KOPT-K1 (cell line): Measurements from ENCODE around the gene DNAJC11.
"Not testable (repeated sequence)": the region's sequence is repeated elsewhere in the genome, so short reads cannot be mapped to it uniquely, and the experiment has no call there.

Experiments
- H3K27ac ChIP-seq: fragments of 200-600 bp; sonication (generic); 2 replicates; pipeline ENCODE4 v1.5.1; 2016; ENCODE audit warnings: antibody characterized with exemption, mild to moderate bottlenecking, low read depth, low read length; ENCODE audit not compliant: poor library complexity, severe bottlenecking
- H3K36me3 ChIP-seq: fragments of 200-600 bp; sonication (generic); 2 replicates; pipeline ENCODE4 v1.5.1; 2017; ENCODE audit warnings: antibody characterized with exemption, mild to moderate bottlenecking, low read length, moderate library complexity; ENCODE audit not compliant: insufficient read depth
- H3K9me3 ChIP-seq: fragments of 200-600 bp; sonication (generic); 2 replicates; pipeline ENCODE4 v1.5.1; 2017; ENCODE audit warnings: antibody characterized with exemption, low read length, mild to moderate bottlenecking; ENCODE audit not compliant: insufficient read depth, poor library complexity, severe bottlenecking

Gene DNAJC11

GRCh38 chr1:6723621-6724428 lies 22.2 kb upstream of the DNAJC11 start:
- Histone ChIP-seq H3K36me3 (no peaks in the 10 kb centered on the region), H3K27ac (no peak overlapping the region), H3K9me3 (no peaks in the 10 kb centered on the region)

- H3K9me3 ChIP-seq: peaks cover 21% of the 10 kb centered on the region
These were observed 9.6 kb upstream of the DNAJC11 start for GRCh38 chr1:6711174-6711573.

GRCh38 chr1:6704746-6705145 lies 3.1 kb upstream of the DNAJC11 start:
- Histone ChIP-seq H3K36me3 (no peaks in the 10 kb centered on the region), H3K9me3 (no peaks in the 10 kb centered on the region), H3K27ac (no peak overlapping the region)

More at GRCh38 chr1:6711174-6711573, 9.6 kb upstream of the DNAJC11 start:
- Histone ChIP-seq H3K36me3 (no peaks in the 10 kb centered on the region), H3K27ac (no peak overlapping the region)

- no peaks in the 10 kb centered on the region for H3K36me3 ChIP-seq
- H3K27ac ChIP-seq: no peak overlapping the region
- H3K9me3 ChIP-seq: no peaks in the 10 kb centered on the region
These were observed 1.4 kb upstream of the DNAJC11 start for GRCh38 chr1:6703016-6703415.

- H3K27ac ChIP-seq: peak overlapping the region; percentile 73
- no peaks in the 10 kb centered on the region for H3K9me3 ChIP-seq
- H3K36me3 ChIP-seq: peaks cover 15% of the 10 kb centered on the region
These were observed 671 bp downstream of the DNAJC11 start for GRCh38 chr1:6700853-6701436.

- H3K27ac ChIP-seq: not testable (repeated sequence)
- peaks cover 18% of the 10 kb centered on the region for H3K36me3 ChIP-seq
These were observed 1.7 kb downstream of the DNAJC11 start for GRCh38 chr1:6699915-6700314.

GRCh38 chr1:6695868-6696267 lies 5.7 kb downstream of the DNAJC11 start:
- Histone ChIP-seq H3K9me3 (no peaks in the 10 kb centered on the region), H3K36me3 (peaks cover 25% of the 10 kb centered on the region), H3K27ac (no peak overlapping the region)

More at GRCh38 chr1:6699915-6700314, 1.7 kb downstream of the DNAJC11 start:
- not testable (repeated sequence) for H3K9me3 ChIP-seq

- Histone ChIP-seq H3K36me3 (peaks cover 28% of the 10 kb centered on the region), H3K27ac (no peak overlapping the region), H3K9me3 (no peaks in the 10 kb centered on the region)
These were observed 7.4 kb downstream of the DNAJC11 start for GRCh38 chr1:6694121-6694713.

- Histone ChIP-seq H3K36me3 (peaks cover 28% of the 10 kb centered on the region), H3K9me3 (no peaks in the 10 kb centered on the region), H3K27ac (no peak overlapping the region)
These were observed 8.7 kb downstream of the DNAJC11 start for GRCh38 chr1:6692956-6693355.

- no peak overlapping the region for H3K27ac ChIP-seq
- H3K9me3 ChIP-seq: no peaks in the 10 kb centered on the region
- H3K36me3 ChIP-seq: peaks cover 19% of the 10 kb centered on the region
These were observed 10.1 kb downstream of the DNAJC11 start for GRCh38 chr1:6691507-6691906.

- Histone ChIP-seq H3K27ac (no peak overlapping the region), H3K36me3 (peaks cover 18% of the 10 kb centered on the region; the same call in 1 of the 2 replicates), H3K9me3 (no peaks in the 10 kb centered on the region)
These were observed 11.4 kb downstream of the DNAJC11 start for GRCh38 chr1:6690186-6690585.

GRCh38 chr1:6688757-6689156 lies 12.9 kb downstream of the DNAJC11 start:
- no peak overlapping the region for H3K27ac ChIP-seq
- no peaks in the 10 kb centered on the region for H3K9me3 ChIP-seq
- peaks cover 18% of the 10 kb centered on the region; the same call in 1 of the 2 replicates for H3K36me3 ChIP-seq

- H3K27ac ChIP-seq: no peak overlapping the region
- peaks cover 24% of the 10 kb centered on the region for H3K36me3 ChIP-seq
These were observed 13.6 kb downstream of the DNAJC11 start for GRCh38 chr1:6688001-6688400.

GRCh38 chr1:6686294-6686693 lies 15.3 kb downstream of the DNAJC11 start:
- H3K9me3 ChIP-seq: no peaks in the 10 kb centered on the region
- H3K27ac ChIP-seq: no peak overlapping the region
- peaks cover 34% of the 10 kb centered on the region for H3K36me3 ChIP-seq

More at GRCh38 chr1:6688001-6688400, 13.6 kb downstream of the DNAJC11 start:
- H3K9me3 ChIP-seq: no peaks in the 10 kb centered on the region

- H3K36me3 ChIP-seq: peaks cover 36% of the 10 kb centered on the region
- no peak overlapping the region for H3K27ac ChIP-seq
- H3K9me3 ChIP-seq: no peaks in the 10 kb centered on the region
These were observed 16.2 kb downstream of the DNAJC11 start for GRCh38 chr1:6685381-6685780.
